ENCODE results near the gene SEC24B. TPM values are rescaled to one million over a fixed set of nuclear protein-coding genes. Genes with fewer than 3 reads are reported as not detected.
A peak's percentile ranks its signal among the peaks of the same experiment; 100 is the strongest.

Gene SEC24B
- total and polyA plus RNA-seq, 10 of the 15 experiments (the other 5 are each of a cell fraction or from before 2014, with no cell fraction given), result 6.4 to 43.2 (median 16.0) TPM

GRCh38 chr4:109429545-109429944 lies 4.1 kb upstream of the SEC24B start:
- FAIRE-seq (no peak), ATAC-seq (no peak), DNase-seq (ENCODE audit: low read depth, low spot score) (no peak)
- no peaks in the 10 kb centered on the region for H3K9me3 ChIP-seq (replicated peaks; ENCODE audit: control insufficient read depth, insufficient read depth, low read length)
- peaks cover 5% of the 10 kb centered on the region; the same call in 1 of the 2 replicates for H3K4me1 ChIP-seq (ENCODE audit: control insufficient read depth, insufficient read depth, low read length)
- ChIA-PET SMC1A (ENCODE audit: uncharacterized antibody, unreplicated experiment) (no interaction called here), CTCF (no interaction called here), RAD21 (ENCODE audit: unreplicated experiment) (no interaction called here), POLR2A (no interaction called here)
- H3K4me3 ChIP-seq, result no peak overlapping the region
- H4K20me1 ChIP-seq (ENCODE audit: control insufficient read depth, insufficient read depth), result no peaks in the 10 kb centered on the region
- H3K9ac ChIP-seq (ENCODE audit: control insufficient read depth, insufficient read depth, low read length), result no peak overlapping the region
- no peak overlapping the region for H3K27ac ChIP-seq (ENCODE audit: control insufficient read depth, insufficient read depth)
- H3K79me2 ChIP-seq (ENCODE audit: control insufficient read depth, insufficient read depth, low read length), result peaks cover 15% of the 10 kb centered on the region
- no peaks in the 10 kb centered on the region for H3K27me3 ChIP-seq (replicated peaks in 1 of 2; ENCODE audit: control insufficient read depth in 2 of 2, insufficient read depth in 2 of 2, low read length in 1 of 2)
- intact Hi-C loops (cut with micrococcal nuclease; ENCODE audit: unreplicated experiment) (no loop called here), in situ Hi-C loops (cut with MboI) (loop anchor here (5.0 to 25.0 kb wide), 4 partner anchors 383 to 1075 kb away; partner anchors contain the start of gene ELOVL6)
- 5% methylated on average over 1 of the region's 1 CpG for WGBS (ENCODE audit: insufficient coverage, insufficient replicate concordance, low lambda C conversion rate, missing lambda C conversion rate)
- H3K4me2 ChIP-seq (ENCODE audit: control insufficient read depth, insufficient read depth), result no peak overlapping the region
- no peak overlapping the region for H2AFZ ChIP-seq (ENCODE audit: control insufficient read depth, low read depth, low read length)
- no peaks in the 10 kb centered on the region for H3K36me3 ChIP-seq (ENCODE audit: control insufficient read depth in 2 of 2, insufficient read depth in 2 of 2, low read length in 1 of 2)
- TF ChIP-seq JUNB (IDR thresholded peaks at IDR 0.05), result peak; percentile 25; the same call in 1 of the 2 replicates
- no peak for TF ChIP-seq NKRF (conservative IDR thresholded peaks at IDR 0.05)
- no TSS peak for BruUV-seq (replicated peaks)

- Histone ChIP-seq H3K4me2 (ENCODE audit: control insufficient read depth, insufficient read depth) (no peak overlapping the region), H2AFZ (ENCODE audit: control insufficient read depth, low read depth, low read length) (no peak overlapping the region)
- TF ChIP-seq NR2C2 (IDR thresholded peaks at IDR 0.05; ENCODE audit: borderline replicate concordance, control insufficient read depth, insufficient read length, low read depth) (no peak), EGR1 (IDR thresholded peaks at IDR 0.05; ENCODE audit: borderline replicate concordance in 1 of 2, low read depth in 2 of 2, low read length in 2 of 2) (no peak), CEBPZ (IDR thresholded peaks at IDR 0.05; ENCODE audit: low read depth, low read length) (no peak), RFX5 (IDR thresholded peaks at IDR 0.05; ENCODE audit: low read depth, low read length) (no peak), SRF (IDR thresholded peaks at IDR 0.05; ENCODE audit: low read depth in 2 of 2, low read length in 2 of 2) (no peak), HDAC6 (IDR thresholded peaks at IDR 0.05; ENCODE audit: unreplicated experiment) (no peak), SMAD1 (IDR thresholded peaks at IDR 0.05; ENCODE audit: low read depth, partially characterized antibody) (no peak), STAT3 (IDR thresholded peaks at IDR 0.05; ENCODE audit: low read depth, low read length) (no peak), ZZZ3 (IDR thresholded peaks at IDR 0.05; ENCODE audit: control insufficient read depth, insufficient read length, low read depth) (no peak)
These were observed 1.4 kb upstream of the SEC24B start for GRCh38 chr4:109432203-109432602.

More at GRCh38 chr4:109432203-109432602, 1.4 kb upstream of the SEC24B start:
- ChIA-PET CTCF (interaction anchor here (0.6 to 4.0 kb wide), 22 partner anchors 9 to 715 kb away, joined by 3 to 22 read pairs (median 4); partner anchors contain the start of genes CASP6, CFI and RRH), RAD21 (ENCODE audit: unreplicated experiment) (interaction anchor here (0.9 to 2.1 kb wide), 6 partner anchors 142 to 557 kb away, joined by 3 to 9 read pairs (median 4); no protein-coding TSS in a partner anchor), POLR2A (interaction anchor here (0.6 to 2.7 kb wide), 4 partner anchors 92 to 555 kb away, joined by 5 to 13 read pairs (median 8); no protein-coding TSS in a partner anchor), SMC1A (ENCODE audit: uncharacterized antibody, unreplicated experiment) (interaction anchor here (0.9 to 1.7 kb wide), 6 partner anchors 29 to 385 kb away, joined by 3 to 5 read pairs (median 3); no protein-coding TSS in a partner anchor)
- H3K27ac ChIP-seq (ENCODE audit: control insufficient read depth, insufficient read depth), result no peak overlapping the region
- no peaks in the 10 kb centered on the region for H3K27me3 ChIP-seq (replicated peaks in 1 of 2; ENCODE audit: control insufficient read depth in 2 of 2, insufficient read depth in 2 of 2, low read length in 1 of 2)
- no TSS peak for BruUV-seq (replicated peaks)
- peaks cover 8% of the 10 kb centered on the region; the same call in 1 of the 2 replicates for H3K4me1 ChIP-seq (ENCODE audit: control insufficient read depth, insufficient read depth, low read length)
- peaks cover 41% of the 10 kb centered on the region for H3K79me2 ChIP-seq (ENCODE audit: control insufficient read depth, insufficient read depth, low read length)
- H4K20me1 ChIP-seq (ENCODE audit: control insufficient read depth, insufficient read depth), result peaks cover 3% of the 10 kb centered on the region; the same call in 1 of the 2 replicates
- FAIRE-seq, result no peak
- intact Hi-C loops (cut with micrococcal nuclease; ENCODE audit: unreplicated experiment) (loop anchor here (2.0 to 10.0 kb wide), 3 partner anchors 129 to 763 kb away; partner anchors contain the start of genes CASP6, ELOVL6 and MCUB), in situ Hi-C loops (cut with MboI) (loop anchor here (25.0 kb wide), 1 partner anchor 755 kb away; the partner anchor contains the start of gene ELOVL6)
- DNase-seq (ENCODE audit: low read depth, low spot score), result no peak
- H3K4me3 ChIP-seq, result no peak overlapping the region
- 91% methylated on average over 1 of the region's 1 CpG for WGBS (ENCODE audit: insufficient coverage, insufficient replicate concordance, low lambda C conversion rate, missing lambda C conversion rate)
- no peaks in the 10 kb centered on the region for H3K9me3 ChIP-seq (replicated peaks; ENCODE audit: control insufficient read depth, insufficient read depth, low read length)
- no peak for ATAC-seq
- no peak overlapping the region; the same call in 1 of the 2 replicates for H3K9ac ChIP-seq (ENCODE audit: control insufficient read depth, insufficient read depth, low read length)
- no peaks in the 10 kb centered on the region for H3K36me3 ChIP-seq (ENCODE audit: control insufficient read depth in 2 of 2, insufficient read depth in 2 of 2, low read length in 1 of 2)
